ENCODE measurements around the gene LBH. TPM values are rescaled to one million over a fixed set of nuclear protein-coding genes. Genes with fewer than 3 reads are reported as not detected.

The LBH gene
- total and polyA plus RNA-seq, 2 experiments from 2014 or later: 17.5 to 30.3 TPM

GRCh38 chr2:30237966-30238800, 6.8 kb downstream of the LBH start:
- Histone ChIP-seq H3K27ac (ENCODE audit: low read depth) (no peak overlapping the region), H3K4me3 (no peak overlapping the region), H2AFZ (no peak overlapping the region), H3K27me3 (ENCODE audit: insufficient read depth) (peaks cover 9% of the 10 kb centered on the region), H3K4me1 (ENCODE audit: insufficient read depth) (peaks cover 12% of the 10 kb centered on the region), H4K20me1 (replicated peaks; ENCODE audit: insufficient read depth) (peaks cover 8% of the 10 kb centered on the region; the same call in 1 of the 2 replicates), H3K36me3 (ENCODE audit: insufficient read depth) (no peaks in the 10 kb centered on the region; the same call in 1 of the 2 replicates), H3K9me2 (ENCODE audit: insufficient read depth) (no peaks in the 10 kb centered on the region), H3K4me2 (no peak overlapping the region), H3F3A (replicated peaks; ENCODE audit: low read depth) (no peaks in the 10 kb centered on the region), H3K79me2 (replicated peaks; ENCODE audit: insufficient read depth) (peaks cover 31% of the 10 kb centered on the region)
- H3K27ac Mint-ChIP-seq: no peak overlapping the region
- DNase-seq (ENCODE audit: low spot score) (peak; percentile 32), ATAC-seq (peak; percentile 23)
- H3K9me3 Mint-ChIP-seq: no peaks in the 10 kb centered on the region
- H3K27me3 Mint-ChIP-seq (ENCODE audit: insufficient read depth, low read depth, poor library complexity): peaks cover 9% of the 10 kb centered on the region
- peaks cover 22% of the 10 kb centered on the region for H3K4me1 Mint-ChIP-seq
- no peak for TF ChIP-seq REST (IDR thresholded peaks at IDR 0.05; ENCODE audit: unreplicated experiment)
- no peak for TF ChIP-seq ZNF331 (CRISPR knock-in tag; IDR thresholded peaks at IDR 0.05; ENCODE audit: low read depth)
- TF ChIP-seq JUNB (IDR thresholded peaks at IDR 0.05; ENCODE audit: unreplicated experiment): no peak
- TF ChIP-seq, protein P1, sequence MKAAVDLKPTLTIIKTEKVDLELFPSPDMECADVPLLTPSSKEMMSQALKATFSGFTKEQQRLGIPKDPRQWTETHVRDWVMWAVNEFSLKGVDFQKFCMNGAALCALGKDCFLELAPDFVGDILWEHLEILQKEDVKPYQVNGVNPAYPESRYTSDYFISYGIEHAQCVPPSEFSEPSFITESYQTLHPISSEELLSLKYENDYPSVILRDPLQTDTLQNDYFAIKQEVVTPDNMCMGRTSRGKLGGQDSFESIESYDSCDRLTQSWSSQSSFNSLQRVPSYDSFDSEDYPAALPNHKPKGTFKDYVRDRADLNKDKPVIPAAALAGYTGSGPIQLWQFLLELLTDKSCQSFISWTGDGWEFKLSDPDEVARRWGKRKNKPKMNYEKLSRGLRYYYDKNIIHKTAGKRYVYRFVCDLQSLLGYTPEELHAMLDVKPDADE (IDR thresholded peaks at IDR 0.05): no peak
- no peak for TF ChIP-seq EZH2phosphoT487 (IDR thresholded peaks at IDR 0.05; ENCODE audit: unreplicated experiment)
- no peak for TF ChIP-seq STAT1 (IDR thresholded peaks at IDR 0.05; ENCODE audit: unreplicated experiment)
- TF ChIP-seq CREB1 (CRISPR knock-in tag; IDR thresholded peaks at IDR 0.05; ENCODE audit: low read depth): no peak
- TF ChIP-seq ZNF462 (CRISPR knock-in tag; IDR thresholded peaks at IDR 0.05): no peak
- no peak for TF ChIP-seq NANOG (IDR thresholded peaks at IDR 0.05; ENCODE audit: borderline replicate concordance)
- TF ChIP-seq POLR2AphosphoS5 (IDR thresholded peaks at IDR 0.05; ENCODE audit: low read depth): no peak
- TF ChIP-seq, protein P2, sequence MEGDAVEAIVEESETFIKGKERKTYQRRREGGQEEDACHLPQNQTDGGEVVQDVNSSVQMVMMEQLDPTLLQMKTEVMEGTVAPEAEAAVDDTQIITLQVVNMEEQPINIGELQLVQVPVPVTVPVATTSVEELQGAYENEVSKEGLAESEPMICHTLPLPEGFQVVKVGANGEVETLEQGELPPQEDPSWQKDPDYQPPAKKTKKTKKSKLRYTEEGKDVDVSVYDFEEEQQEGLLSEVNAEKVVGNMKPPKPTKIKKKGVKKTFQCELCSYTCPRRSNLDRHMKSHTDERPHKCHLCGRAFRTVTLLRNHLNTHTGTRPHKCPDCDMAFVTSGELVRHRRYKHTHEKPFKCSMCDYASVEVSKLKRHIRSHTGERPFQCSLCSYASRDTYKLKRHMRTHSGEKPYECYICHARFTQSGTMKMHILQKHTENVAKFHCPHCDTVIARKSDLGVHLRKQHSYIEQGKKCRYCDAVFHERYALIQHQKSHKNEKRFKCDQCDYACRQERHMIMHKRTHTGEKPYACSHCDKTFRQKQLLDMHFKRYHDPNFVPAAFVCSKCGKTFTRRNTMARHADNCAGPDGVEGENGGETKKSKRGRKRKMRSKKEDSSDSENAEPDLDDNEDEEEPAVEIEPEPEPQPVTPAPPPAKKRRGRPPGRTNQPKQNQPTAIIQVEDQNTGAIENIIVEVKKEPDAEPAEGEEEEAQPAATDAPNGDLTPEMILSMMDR (conservative IDR thresholded peaks at IDR 0.05; ENCODE audit: low read depth in 2 of 2): no peak
- TF ChIP-seq EZH2 (IDR thresholded peaks at IDR 0.05; ENCODE audit: low read depth, unreplicated experiment): no peak
- no peak for TF ChIP-seq ZNF114 (CRISPR knock-in tag; IDR thresholded peaks at IDR 0.05)
- no peak overlapping the region for H3K4me3 Mint-ChIP-seq
- H3K36me3 Mint-ChIP-seq (ENCODE audit: low read depth): peaks cover 7% of the 10 kb centered on the region; the same call in 1 of the 3 replicates
